ENCODE data around the gene UGT1A4.
"Not testable (repeated sequence)": the region's sequence is repeated elsewhere in the genome, so short reads cannot be mapped to it uniquely, and the experiment has no call there.

Gene UGT1A4

DNA sequence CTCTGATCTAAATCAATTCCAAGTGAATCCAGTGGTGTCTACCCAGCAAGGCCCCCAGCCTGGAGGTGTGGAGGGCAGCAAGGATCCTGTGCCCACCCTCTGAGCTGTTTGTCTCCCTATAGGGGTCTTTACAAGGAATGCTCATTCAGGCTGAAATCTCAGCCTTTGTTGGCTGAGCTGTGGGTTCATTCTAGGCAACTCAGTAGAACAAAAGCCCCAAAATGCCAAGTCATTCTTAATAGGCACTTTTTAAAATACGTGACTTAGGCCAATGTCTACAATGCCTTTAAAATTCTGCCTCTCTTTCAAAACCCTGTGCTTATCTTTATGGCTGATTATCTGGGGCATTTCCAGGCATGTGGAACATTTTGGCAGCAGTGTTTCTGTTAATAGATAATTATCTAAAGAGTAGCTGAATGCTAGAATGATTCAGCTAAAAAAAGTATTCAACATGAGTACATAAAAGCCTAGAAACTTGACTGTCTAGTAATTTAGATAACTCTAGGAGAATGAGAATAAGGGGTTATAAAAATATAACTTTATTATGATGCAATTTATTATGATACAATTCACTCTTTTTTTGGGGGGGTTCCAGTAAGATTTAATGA is 18.4 kb upstream of the UGT1A4 start:
- DNase-seq (ENCODE audit: low read depth), result peak; percentile 98

- not testable (repeated sequence) for DNase-seq (ENCODE audit: low read depth)
These were observed 17.7 kb upstream of the UGT1A4 start for GRCh38 chr2:233700842-233701241.

DNA sequence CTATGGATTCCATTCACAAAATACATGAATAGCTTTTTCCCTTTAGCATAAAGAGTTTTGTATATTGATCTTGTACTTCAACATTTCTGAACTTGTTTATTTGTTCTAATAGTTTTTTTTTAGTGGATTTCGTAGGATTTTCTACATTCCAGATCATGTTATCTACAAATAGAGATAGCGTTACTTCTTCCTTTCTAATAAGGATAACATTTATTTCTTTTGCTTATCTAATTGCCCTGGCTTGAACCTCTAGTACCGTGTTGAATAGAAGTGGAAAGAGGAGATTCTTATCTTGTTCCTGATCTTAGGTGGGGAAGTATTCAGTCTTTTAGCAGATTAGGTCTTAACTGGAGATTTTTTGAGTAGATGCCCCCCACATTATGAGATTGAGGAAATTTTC is 16.3 kb upstream of the UGT1A4 start:
- DNase-seq (ENCODE audit: low read depth), result no peak

DNA sequence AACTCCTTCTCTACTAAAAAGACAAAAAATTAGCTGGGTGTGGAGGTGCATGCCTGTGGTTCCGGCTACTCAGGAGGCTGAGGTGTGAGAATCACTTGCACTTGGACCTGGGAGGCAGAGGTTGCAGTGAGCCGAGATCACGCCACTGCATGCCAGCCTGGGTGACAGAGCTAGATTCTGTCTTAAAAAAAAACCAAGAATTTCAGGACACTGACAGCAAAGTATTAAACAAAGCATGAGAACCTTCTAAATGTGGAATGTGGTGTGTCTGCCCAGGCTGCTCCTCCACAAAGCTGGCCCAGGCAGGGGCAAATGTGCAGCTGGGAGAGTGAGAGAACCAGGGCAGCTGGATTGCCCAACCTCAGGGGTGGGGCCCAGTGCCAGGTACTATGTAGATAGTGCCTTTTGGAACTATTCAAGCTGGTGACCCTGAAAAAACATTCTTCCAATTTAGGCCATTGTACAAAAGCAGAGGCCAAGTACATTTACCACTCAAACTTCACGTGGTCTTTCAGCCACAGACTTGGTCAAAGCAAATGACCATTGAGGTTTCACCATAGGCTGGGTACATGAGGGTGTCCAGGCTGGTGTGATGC is 12.5 kb upstream of the UGT1A4 start:
- peak; percentile 87 for DNase-seq (ENCODE audit: low read depth)

DNA sequence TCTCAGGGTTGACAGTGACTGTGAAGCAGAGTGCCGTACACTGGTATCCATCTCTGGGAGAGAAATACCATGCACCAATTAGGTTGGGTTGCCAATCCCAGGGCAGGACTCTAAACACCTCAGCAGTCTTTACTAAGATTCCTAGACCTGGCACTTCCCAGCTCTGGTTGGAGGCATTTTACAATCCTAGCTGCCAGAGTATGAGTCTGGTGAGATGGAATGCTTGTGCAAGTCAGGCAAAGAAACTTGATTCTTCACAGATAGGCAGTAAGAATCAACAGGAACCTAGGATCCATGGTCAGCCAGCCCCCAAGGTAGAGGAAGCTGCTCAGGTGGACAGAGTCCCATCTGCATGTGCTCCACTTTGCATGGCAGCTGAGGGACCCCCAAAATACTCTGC is 11.8 kb upstream of the UGT1A4 start:
- peak; percentile 85 for DNase-seq (ENCODE audit: low read depth)

GRCh38 chr2:233707940-233708644 is 10.4 kb upstream of the UGT1A4 start:
- peak; percentile 57 for DNase-seq (ENCODE audit: low read depth)

- DNase-seq (ENCODE audit: low read depth), result no peak
These were observed 9.6 kb upstream of the UGT1A4 start for GRCh38 chr2:233708942-233709341.

GRCh38 chr2:233711312-233712008 is 7.1 kb upstream of the UGT1A4 start:
- peak; percentile 88 for DNase-seq (ENCODE audit: low read depth)

DNA sequence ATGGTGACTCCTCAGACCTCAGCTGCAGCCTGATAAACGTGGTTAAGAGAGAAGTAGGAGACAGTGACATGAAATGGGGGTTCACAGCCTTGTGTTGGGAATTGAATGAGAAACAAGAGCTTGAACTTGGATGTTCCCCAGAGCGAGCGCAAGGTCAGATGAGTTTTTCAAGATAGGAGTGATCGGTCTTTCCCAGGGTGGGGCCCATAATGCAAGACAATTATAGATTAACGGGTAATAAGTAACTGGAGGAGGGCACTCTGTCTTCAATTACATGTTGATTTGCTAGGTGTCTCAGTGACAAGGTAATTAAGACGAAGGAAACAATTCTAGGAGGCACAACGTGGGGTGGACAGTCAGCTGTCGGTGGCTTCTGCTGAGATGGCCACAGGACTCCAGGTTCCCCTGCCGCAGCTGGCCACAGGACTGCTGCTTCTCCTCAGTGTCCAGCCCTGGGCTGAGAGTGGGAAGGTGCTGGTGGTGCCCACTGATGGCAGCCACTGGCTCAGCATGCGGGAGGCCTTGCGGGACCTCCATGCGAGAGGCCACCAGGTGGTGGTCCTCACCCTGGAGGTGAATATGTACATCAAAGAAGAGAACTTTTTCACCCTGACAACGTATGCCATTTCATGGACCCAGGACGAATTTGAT is 5.8 kb upstream of the UGT1A4 start, which contains the start of gene UGT1A5:
TSS of gene UGT1A5 (plus strand) at position 297 of the 651 bp plus-strand sequence. CDS start at position 382, 85 bp downstream.
- no peak for DNase-seq (ENCODE audit: low read depth)

GRCh38 chr2:233713262-233713615 is 5.3 kb upstream of the UGT1A4 start:
- no peak for DNase-seq (ENCODE audit: low read depth)

GRCh38 chr2:233714121-233714520 is 4.4 kb upstream of the UGT1A4 start:
- DNase-seq (ENCODE audit: low read depth), result no peak

DNA sequence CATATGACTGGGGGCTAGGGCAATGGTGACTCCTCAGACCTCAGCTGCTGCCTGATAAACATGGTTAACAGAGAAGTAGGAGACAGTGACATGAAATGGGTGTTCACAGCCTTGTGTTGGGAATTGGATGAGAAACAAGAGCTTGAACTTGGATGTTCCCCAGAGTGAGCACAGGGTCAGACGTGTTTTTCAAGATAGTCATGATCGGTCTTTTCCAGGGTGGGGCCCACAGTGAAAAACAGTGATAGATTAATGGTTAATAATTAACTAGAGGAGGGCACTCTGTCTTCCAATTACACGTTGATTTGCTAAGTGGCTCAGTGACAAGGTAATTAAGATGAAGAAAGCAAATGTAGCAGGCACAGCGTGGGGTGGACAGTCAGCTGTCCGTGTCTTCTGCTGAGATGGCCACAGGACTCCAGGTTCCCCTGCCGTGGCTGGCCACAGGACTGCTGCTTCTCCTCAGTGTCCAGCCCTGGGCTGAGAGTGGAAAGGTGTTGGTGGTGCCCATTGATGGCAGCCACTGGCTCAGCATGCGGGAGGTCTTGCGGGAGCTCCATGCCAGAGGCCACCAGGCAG is 10.3 kb downstream of the UGT1A4 start, which contains the start of gene UGT1A3:
TSS of gene UGT1A3 (plus strand) at position 320 of the 579 bp plus-strand sequence. CDS start at position 405, 85 bp downstream.
- DNase-seq (ENCODE audit: low read depth), result no peak

GRCh38 chr2:233736868-233737653 is 18.5 kb downstream of the UGT1A4 start:
- not testable (repeated sequence) for DNase-seq (ENCODE audit: low read depth)

DNA sequence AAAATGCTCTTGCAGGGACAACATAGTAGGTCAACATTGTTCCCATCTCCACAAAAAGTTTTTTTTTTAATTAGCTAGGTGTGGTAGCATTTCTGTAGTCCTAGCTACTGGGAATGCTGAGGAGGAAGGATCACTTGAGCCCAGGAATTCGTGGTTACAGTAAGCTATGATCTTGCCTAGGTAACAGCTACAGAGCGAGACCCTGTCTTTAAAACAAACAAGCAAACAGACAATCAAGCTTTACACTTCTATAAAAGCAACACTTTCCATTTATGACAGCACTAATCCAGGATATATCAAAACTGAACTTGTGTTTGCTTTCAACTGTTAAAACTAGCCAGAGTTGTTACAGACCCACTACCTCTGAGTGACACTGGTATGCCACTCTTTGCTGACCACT is 22.3 kb downstream of the UGT1A4 start:
- no peak for DNase-seq (ENCODE audit: low read depth)

GRCh38 chr2:233743464-233744259 is 25.1 kb downstream of the UGT1A4 start:
- no peak for DNase-seq (ENCODE audit: low read depth)

GRCh38 chr2:233745073-233745755 is 26.7 kb downstream of the UGT1A4 start:
- DNase-seq (ENCODE audit: low read depth), result no peak

- DNase-seq (ENCODE audit: low read depth), result not testable (repeated sequence)
These were observed 27.3 kb downstream of the UGT1A4 start for GRCh38 chr2:233745838-233746237.

- peak; percentile 22 for DNase-seq (ENCODE audit: low read depth)
These were observed 28.1 kb downstream of the UGT1A4 start for GRCh38 chr2:233746475-233747282.

- DNase-seq (ENCODE audit: low read depth), result no peak
These were observed 28.7 kb downstream of the UGT1A4 start for GRCh38 chr2:233747283-233747544.
